Smooth muscle cell (in vitro differentiated cells): ENCODE results near the gene CBX2. TPM values are rescaled to one million over a fixed set of nuclear protein-coding genes. Genes with fewer than 3 reads are reported as not detected.

Experiments
- DNase-seq: peaks from one replicate; lab custom pipeline; 2025; ENCODE audit not compliant: unreplicated experiment; lab: John Stamatoyannopoulos, UW
- H2AFZ ChIP-seq: fragments of 200-600 bp; sonication (generic); 2 replicates; pipeline ENCODE4 v1.6.0; 2016; ENCODE audit warnings: antibody characterized with exemption, low read depth, mild to moderate bottlenecking
- H3F3A ChIP-seq: fragments of 200-600 bp; sonication (generic); 2 replicates; pipeline ENCODE4 v1.6.0; 2017; ENCODE audit warnings: antibody characterized with exemption, low read depth
- H3K27ac ChIP-seq: fragments of 200-600 bp; sonication (generic); 2 replicates; pipeline ENCODE4 v1.5.1; 2016; ENCODE audit warnings: low read depth, mild to moderate bottlenecking
- H3K27me3 ChIP-seq: fragments of 200-600 bp; sonication (generic); 2 replicates; pipeline ENCODE4 v1.6.1; 2016; ENCODE audit warnings: low read depth, mild to moderate bottlenecking
- H3K36me3 ChIP-seq: fragments of 200-600 bp; sonication (generic); 2 replicates; pipeline ENCODE4 v1.5.1; 2016; ENCODE audit warnings: low read depth
- H3K4me1 ChIP-seq: fragments of 200-600 bp; sonication (generic); 2 replicates; pipeline ENCODE4 v1.5.1; 2016; ENCODE audit warnings: low read depth
- H3K4me2 ChIP-seq: fragments of 200-600 bp; sonication (generic); 2 replicates; pipeline ENCODE4 v1.6.0; 2016; ENCODE audit warnings: mild to moderate bottlenecking
- H3K4me3 ChIP-seq: fragments of 200-600 bp; sonication (generic); 2 replicates; pipeline ENCODE4 v1.5.1; 2016; ENCODE audit warnings: mild to moderate bottlenecking
- H3K79me2 ChIP-seq: fragments of 200-600 bp; sonication (generic); 2 replicates; pipeline ENCODE4 v1.6.0; 2016; ENCODE audit warnings: low read depth, mild to moderate bottlenecking
- H3K9ac ChIP-seq: fragments of 200-600 bp; sonication (generic); 2 replicates; pipeline ENCODE4 v1.6.0; 2016; ENCODE audit warnings: low read depth
- H3K9me3 ChIP-seq: fragments of 200-600 bp; sonication (generic); replicated peaks from 2 replicates; pipeline ENCODE4 v1.5.1; 2016; ENCODE audit warnings: low read depth
- H4K20me1 ChIP-seq: fragments of 200-600 bp; sonication (generic); 2 replicates; pipeline ENCODE4 v1.6.0; 2016; ENCODE audit warnings: low read depth
- CTCF ChIP-seq: fragments of 200-600 bp; sonication (generic); IDR thresholded peaks from 2 replicates; pipeline ENCODE4 v1.5.1; 2017; ENCODE audit warnings: borderline replicate concordance, mild to moderate bottlenecking, antibody characterized with exemption; ENCODE audit not compliant: insufficient read depth, poor library complexity, severe bottlenecking
- WGBS: methylation state at CpG from one replicate; pipeline ENCODE4 v1.1.7; 2016; ENCODE audit warnings: low lambda C conversion rate; 5-methylcytosine and 5-hydroxymethylcytosine counted together
- polyA plus RNA-seq: library from polyadenylated mRNA; unstranded; fragments of >200 nt; fragmentation: Nextera tagmentation; extraction: Ambion mirVana; gene quantifications from 2 replicates; pipeline ENCODE4 v1.2.1, GENCODE V29; 2016
- total RNA-seq: library from RNA; depleted of rRNA; stranded (reverse); fragments of >200 nt; gene quantifications from 2 replicates; pipeline ENCODE4 v1.2.3, GENCODE V29; 2014

Gene CBX2
- total and polyA plus RNA-seq, 2 experiments from 2014 or later, result 4.0 to 10.1 TPM

- Histone ChIP-seq H3K9me3 (no peaks in the 10 kb centered on the region), H3K9ac (no peak overlapping the region), H3K36me3 (no peaks in the 10 kb centered on the region), H2AFZ (no peak overlapping the region), H3K79me2 (no peaks in the 10 kb centered on the region), H3K4me2 (no peak overlapping the region), H3K27me3 (peaks cover 50% of the 10 kb centered on the region), H4K20me1 (no peaks in the 10 kb centered on the region), H3F3A (no peaks in the 10 kb centered on the region), H3K27ac (no peak overlapping the region), H3K4me1 (peaks cover 10% of the 10 kb centered on the region), H3K4me3 (no peak overlapping the region)
- no peak for DNase-seq
- no peak for TF ChIP-seq CTCF
- WGBS, result 93% methylated on average over 15 of the region's 15 CpGs
Measured at GRCh38 chr17:79785900-79786810, 8.2 kb downstream of the CBX2 start.

- H3K27me3 ChIP-seq, result peaks cover 60% of the 10 kb centered on the region
Measured at GRCh38 chr17:79786930-79787643, 9.1 kb downstream of the CBX2 start.

GRCh38 chr17:79788455-79788854, 10.5 kb downstream of the CBX2 start:
- H3K9ac ChIP-seq, result no peak overlapping the region
- no peaks in the 10 kb centered on the region for H3K36me3 ChIP-seq
- H3K4me3 ChIP-seq, result no peak overlapping the region
- peaks cover 33% of the 10 kb centered on the region for H3K4me1 ChIP-seq
- H4K20me1 ChIP-seq, result peaks cover 5% of the 10 kb centered on the region
- H2AFZ ChIP-seq, result no peak overlapping the region
- H3K27me3 ChIP-seq, result peaks cover 71% of the 10 kb centered on the region
- no peaks in the 10 kb centered on the region for H3K9me3 ChIP-seq
- H3K79me2 ChIP-seq, result no peaks in the 10 kb centered on the region
- H3F3A ChIP-seq, result peaks cover 4% of the 10 kb centered on the region
- TF ChIP-seq CTCF, result no peak
- no peak overlapping the region for H3K27ac ChIP-seq
- 66% methylated on average over 5 of the region's 5 CpGs for WGBS
- H3K4me2 ChIP-seq, result no peak overlapping the region
- DNase-seq, result no peak

More at GRCh38 chr17:79786930-79787643, 9.1 kb downstream of the CBX2 start:
- H4K20me1 ChIP-seq, result peaks cover 5% of the 10 kb centered on the region
- DNase-seq, result no peak
- no peak overlapping the region for H3K4me2 ChIP-seq
- WGBS, result 84% methylated on average over 12 of the region's 12 CpGs
- TF ChIP-seq CTCF, result no peak
- no peak overlapping the region for H3K9ac ChIP-seq
- peaks cover 4% of the 10 kb centered on the region for H3F3A ChIP-seq
- H3K36me3 ChIP-seq, result no peaks in the 10 kb centered on the region
- H3K79me2 ChIP-seq, result no peaks in the 10 kb centered on the region
- no peak overlapping the region for H3K4me3 ChIP-seq
- H3K4me1 ChIP-seq, result peaks cover 19% of the 10 kb centered on the region
- H2AFZ ChIP-seq, result no peak overlapping the region
- H3K27ac ChIP-seq, result no peak overlapping the region
- H3K9me3 ChIP-seq, result no peaks in the 10 kb centered on the region
